Kidney glomerular epithelial cell (primary cell): ENCODE measurements around the gene SEMA6D.
A peak's percentile ranks its signal among the peaks of the same experiment; 100 is the strongest.

Experiments
- DNase-seq: peaks from one replicate; lab custom pipeline; 2025; lab: John Stamatoyannopoulos, UW

SEMA6D gene

DNA sequence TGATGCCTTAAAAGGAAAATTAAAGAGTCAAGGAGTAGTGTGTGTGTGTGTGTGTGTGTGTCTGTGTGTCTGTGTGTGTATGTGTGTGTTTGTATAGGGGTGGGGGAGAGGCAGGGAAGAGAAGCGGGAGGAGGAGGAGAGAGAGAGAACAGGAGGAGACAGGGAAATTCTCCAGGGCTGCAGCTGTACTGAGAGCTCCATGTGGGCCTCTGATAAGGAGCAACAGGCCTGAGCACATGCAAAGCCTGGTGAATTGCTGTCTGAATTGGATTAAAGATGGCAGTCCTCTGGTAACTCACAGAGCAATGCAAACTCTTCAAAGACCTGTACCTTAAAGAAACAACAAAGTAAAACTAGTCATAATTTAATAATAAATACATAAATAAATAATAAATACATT, 70.6 kb downstream of the SEMA6D start:
- no peak for DNase-seq

DNA sequence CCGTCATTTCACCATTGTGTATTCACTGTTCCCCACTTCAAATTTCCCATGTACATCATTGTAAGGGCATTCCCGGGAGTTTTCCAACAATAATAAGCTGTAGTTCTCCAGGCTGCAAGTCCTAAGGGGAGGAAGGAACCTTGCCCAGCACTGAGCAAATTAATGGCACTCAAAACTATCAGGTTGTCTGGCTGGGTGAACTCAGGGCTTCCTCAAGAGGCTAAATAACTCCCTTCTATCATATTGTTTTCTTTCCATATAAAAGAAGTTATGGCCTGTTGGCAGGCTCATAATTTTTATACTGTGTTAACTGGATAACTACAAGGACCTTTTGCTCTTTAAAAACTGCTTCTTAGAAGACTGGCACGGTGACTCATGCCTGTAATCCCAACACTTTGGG, 71.4 kb downstream of the SEMA6D start:
- DNase-seq, result no peak

DNA sequence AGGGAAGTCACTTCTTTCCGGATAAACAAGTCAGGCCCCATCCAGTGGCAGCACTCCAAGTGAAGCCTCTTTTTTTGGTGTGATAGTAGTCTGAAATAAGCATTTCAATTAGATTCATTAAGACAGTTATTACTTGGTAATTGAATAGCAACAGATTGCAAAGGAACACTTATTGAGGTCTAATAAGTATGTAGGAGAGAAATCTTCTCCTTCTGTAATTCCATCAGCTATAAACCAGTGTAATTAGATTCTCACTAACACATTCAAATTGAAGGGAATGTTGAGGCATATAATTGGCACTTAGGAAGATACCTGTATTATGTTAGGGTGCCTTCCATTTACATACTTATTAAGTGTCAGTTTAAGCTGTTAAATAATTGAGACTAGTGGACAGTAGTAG, 73.9 kb downstream of the SEMA6D start:
- no peak for DNase-seq

DNA sequence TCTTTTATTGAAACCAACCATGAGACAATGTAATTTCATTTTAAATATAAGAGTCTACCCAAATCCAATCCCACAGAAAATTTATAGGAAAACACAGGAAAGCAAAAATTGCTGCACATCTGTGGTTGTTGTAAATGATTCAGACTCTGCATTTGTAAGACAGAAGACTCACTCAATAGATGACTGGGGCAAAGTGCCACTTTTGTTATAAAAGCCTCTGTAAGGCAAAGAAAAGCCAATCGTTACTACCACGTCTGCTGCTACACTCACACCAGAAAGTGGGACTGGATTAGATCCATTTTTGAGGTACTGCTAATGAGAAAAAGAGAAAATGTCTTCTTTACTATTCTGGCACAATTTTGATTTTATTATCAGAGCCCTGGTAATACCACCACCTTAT, 74.9 kb downstream of the SEMA6D start:
- no peak for DNase-seq

DNA sequence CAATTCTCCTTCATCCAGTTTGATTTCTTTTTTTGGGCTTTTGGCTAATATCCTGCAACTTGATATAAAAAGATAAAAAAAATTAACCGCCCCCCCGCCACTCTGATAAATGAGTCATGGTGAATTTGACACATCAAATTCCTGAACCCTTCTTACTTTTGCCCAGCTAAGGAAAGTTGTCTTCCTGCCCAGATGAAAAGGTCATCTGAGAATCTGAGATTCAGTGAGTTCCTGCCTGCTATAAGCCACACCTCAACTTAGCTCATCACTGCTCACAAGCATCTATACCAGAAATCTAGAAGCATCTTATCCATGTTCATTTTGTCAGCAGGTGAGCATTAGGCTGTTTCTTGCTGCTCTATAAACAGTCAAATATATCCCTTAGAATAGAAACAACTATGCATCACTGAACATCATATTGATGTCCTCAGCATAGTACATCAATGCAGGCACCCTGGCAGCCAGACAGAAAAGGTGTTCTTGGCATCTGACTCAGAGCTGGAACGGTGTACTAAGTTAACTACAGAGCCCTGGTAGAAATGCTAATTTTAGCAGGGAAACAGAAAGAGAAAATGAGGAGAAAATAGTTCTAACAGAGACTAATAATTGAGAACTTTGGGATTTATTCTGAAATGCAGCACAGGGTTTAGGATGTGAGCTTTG, 77.1 kb downstream of the SEMA6D start:
- DNase-seq, result peak; percentile 40

DNA sequence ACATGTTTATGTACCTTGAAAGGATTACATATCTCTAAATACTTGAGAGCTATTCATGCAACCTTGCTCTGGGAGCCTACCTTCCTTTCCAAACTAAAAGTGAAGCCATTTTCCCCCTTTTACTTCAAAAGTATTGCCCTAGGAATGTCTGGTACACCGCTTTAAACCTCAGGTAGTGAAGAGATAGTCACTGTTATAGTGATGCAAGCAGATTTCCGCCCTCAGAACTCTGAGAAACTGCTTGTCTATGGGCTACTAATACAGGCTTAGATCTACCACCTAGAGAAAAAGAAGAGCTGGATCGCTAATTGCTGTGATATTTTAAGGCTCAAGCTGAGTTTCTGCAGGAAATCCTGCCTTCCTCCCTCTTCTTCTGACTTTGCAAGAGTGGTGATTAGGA, 78.6 kb downstream of the SEMA6D start:
- DNase-seq, result no peak

GRCh38 chr15:47796339-47796738, 79.0 kb downstream of the SEMA6D start:
- DNase-seq, result no peak

DNA sequence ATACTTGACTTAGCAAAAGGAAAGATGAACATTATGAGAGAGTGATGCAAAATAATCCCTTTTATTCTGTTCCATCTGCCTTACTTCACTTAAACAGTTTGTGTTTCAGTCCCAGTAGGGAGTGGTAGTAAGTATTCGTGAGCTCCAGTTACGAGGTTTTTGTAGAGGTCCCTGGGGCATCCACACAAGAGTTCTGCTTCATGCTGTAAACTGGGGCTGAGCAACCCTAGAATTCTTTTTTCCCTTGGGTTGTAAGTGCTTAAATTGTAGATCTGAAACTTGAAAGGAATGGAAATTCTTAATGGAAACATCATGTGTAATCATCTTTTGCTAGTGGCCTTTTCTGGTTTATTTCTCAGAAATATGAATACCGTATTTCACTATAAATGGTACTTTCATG, 79.5 kb downstream of the SEMA6D start:
- DNase-seq, result no peak

DNA sequence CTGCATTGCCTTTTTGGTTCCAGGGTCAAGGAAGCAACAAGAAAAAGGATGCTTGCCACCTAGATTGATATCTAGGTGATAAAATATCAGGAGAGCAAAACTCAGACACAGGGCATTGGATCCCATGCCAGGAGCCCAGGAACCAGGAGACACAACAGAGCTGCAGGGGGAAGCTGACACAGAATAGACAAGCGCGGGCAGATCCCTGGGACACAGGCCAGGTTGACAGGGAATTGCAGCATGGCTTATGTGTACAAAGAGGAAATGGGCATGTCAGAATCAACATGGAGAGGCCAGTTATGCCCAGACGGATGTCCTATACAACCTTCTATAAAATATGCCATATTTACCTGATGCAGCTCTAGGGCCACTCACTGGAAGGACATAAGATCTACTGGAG, 84.2 kb downstream of the SEMA6D start:
- DNase-seq, result no peak

GRCh38 chr15:47802216-47802615, 84.9 kb downstream of the SEMA6D start:
- DNase-seq, result no peak

GRCh38 chr15:47803767-47804166, 86.5 kb downstream of the SEMA6D start:
- DNase-seq, result no peak

GRCh38 chr15:47804733-47805132, 87.4 kb downstream of the SEMA6D start:
- no peak for DNase-seq

DNA sequence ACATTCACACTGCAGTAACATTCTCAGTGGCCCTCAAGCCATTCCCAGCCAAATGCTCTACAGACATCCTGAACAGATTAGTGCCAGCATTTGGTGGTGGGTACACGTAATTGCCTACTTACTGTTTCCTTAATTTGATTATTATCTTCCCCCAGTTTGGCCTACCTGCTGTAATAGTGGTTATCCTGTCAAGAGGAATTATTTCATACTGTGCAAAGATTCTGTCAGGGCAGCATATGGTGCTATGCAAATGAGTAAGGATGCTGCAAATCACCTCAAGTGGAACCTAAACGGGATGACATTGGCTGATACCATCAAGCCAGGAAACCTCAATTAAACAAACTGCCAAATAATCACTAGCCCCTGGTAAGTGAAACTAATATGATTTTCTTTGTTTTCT, 88.7 kb downstream of the SEMA6D start:
- DNase-seq, result no peak

GRCh38 chr15:47811172-47811571, 93.9 kb downstream of the SEMA6D start:
- no peak for DNase-seq

GRCh38 chr15:47812470-47812999, 95.2 kb downstream of the SEMA6D start:
- DNase-seq, result peak; percentile 90

GRCh38 chr15:47813748-47814384, 96.6 kb downstream of the SEMA6D start:
- no peak for DNase-seq

DNA sequence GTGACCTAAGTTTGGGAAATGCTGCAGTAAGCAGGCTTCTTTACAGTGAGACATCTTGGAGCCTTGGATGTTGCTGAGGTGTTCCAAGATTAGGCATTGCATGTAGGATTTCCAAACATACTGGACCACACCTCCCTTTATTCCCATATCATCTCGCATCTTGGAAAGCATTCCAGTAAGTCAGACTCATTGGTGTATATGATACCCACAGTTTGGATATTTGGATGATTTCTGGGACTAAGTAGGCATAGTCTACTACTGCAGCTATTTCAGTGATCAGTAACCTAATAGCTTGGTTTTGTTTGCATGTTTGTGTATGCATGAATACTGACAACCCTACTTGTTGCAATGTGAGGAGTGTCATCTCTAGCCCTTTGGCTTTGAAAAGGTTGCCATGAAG, 97.3 kb downstream of the SEMA6D start:
- DNase-seq, result no peak

GRCh38 chr15:47817969-47818548, 100.8 kb downstream of the SEMA6D start:
- DNase-seq, result no peak

DNA sequence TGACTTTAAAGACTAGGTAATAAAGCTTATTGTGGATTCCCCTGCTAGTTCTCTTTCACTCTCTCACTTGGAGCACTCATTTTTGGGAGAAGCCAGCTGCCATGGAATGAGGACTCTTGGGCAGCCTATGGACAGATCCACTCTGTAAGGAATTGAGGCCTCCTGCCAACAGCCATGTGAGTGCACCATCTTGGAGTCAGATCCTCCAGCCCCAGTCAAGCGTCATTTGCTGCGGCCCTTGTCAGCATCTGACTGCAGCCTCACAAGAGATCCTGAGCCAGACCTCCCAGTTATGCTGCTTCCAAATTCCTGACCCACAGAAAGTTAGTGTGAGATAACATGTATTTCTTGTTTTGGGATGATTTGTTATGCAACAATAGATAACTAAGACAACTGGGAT, 101.9 kb downstream of the SEMA6D start:
- no peak for DNase-seq

- DNase-seq, result peak; percentile 32
Measured at GRCh38 chr15:47820057-47820746, 102.9 kb downstream of the SEMA6D start.

GRCh38 chr15:47820747-47821319, 103.5 kb downstream of the SEMA6D start:
- DNase-seq, result no peak

GRCh38 chr15:47822048-47822447, 104.7 kb downstream of the SEMA6D start:
- DNase-seq, result no peak
